Measurements from ENCODE around the gene FAAP100.
"Not testable (repeated sequence)": the region's sequence is repeated elsewhere in the genome, so short reads cannot be mapped to it uniquely, and the experiment has no call there.

The FAAP100 gene

GRCh38 chr17:81552244-81553017 is at the start of gene FAAP100:
Gene FAAP100 (minus strand): TSS chr17:81552353. CDS start chr17:81552330, 23 bp downstream.
- in situ Hi-C loops (cut with MboI; ENCODE audit: low pct_unique_long_range_greater_than_20kb, low sequenced_read_pairs), result no loop called here

GRCh38 chr17:81601525-81602120 is 49.5 kb upstream of the FAAP100 start:
- DNase-seq, result peak; percentile 79
- in situ Hi-C loops (cut with MboI; ENCODE audit: low pct_unique_long_range_greater_than_20kb, low sequenced_read_pairs), result no loop called here

More at GRCh38 chr17:81552244-81553017, at the start of gene FAAP100:
- peak; percentile 86 for DNase-seq

GRCh38 chr17:81599719-81600486 is 47.8 kb upstream of the FAAP100 start:
- in situ Hi-C loops (cut with MboI; ENCODE audit: low pct_unique_long_range_greater_than_20kb, low sequenced_read_pairs), result no loop called here
- no peak for DNase-seq

GRCh38 chr17:81593105-81593871 is 41.1 kb upstream of the FAAP100 start:
- DNase-seq, result no peak
- in situ Hi-C loops (cut with MboI; ENCODE audit: low pct_unique_long_range_greater_than_20kb, low sequenced_read_pairs), result no loop called here

DNA sequence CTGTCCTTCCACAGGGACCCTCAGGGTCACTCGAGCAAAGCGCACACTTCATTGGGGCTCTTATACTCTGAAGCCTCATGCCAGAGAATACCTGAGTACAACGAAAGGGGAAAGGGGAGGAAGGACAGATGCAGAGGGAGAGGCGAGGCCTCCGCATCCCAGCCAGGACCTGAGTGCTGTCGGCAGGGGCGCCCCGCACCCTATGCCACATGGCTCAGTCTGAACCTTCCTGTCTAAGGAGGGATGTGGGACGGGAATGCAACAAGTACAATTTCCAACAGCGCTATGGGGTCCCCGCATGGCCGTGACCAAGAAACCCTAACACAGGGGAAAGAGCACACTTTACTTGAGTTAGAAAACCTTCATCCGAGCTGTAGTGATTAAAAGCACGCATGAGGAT is 39.8 kb upstream of the FAAP100 start:
- in situ Hi-C loops (cut with MboI; ENCODE audit: low pct_unique_long_range_greater_than_20kb, low sequenced_read_pairs), result no loop called here
- DNase-seq, result no peak

GRCh38 chr17:81590121-81590520 is 38.0 kb upstream of the FAAP100 start:
- in situ Hi-C loops (cut with MboI; ENCODE audit: low pct_unique_long_range_greater_than_20kb, low sequenced_read_pairs), result no loop called here
- no peak for DNase-seq

DNA sequence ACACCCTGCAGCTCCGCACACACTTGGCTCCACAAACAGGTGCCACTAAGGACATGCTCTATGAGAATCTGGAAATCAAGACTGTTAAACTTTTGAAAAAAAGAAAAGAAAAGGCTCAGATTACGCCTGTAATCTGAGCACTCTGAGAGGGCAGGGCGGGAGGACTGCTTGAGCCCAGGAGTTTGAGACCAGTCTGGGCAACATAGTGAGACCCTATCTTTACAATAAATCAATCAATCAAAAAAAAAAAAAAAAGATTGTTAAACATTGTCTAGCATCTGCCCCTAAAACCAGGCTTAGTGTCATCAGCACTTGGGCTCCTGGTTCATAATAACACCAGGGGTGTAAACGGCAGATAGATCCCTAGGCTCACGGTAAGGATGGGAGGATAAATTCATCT is 37.5 kb upstream of the FAAP100 start:
- DNase-seq, result no peak
- in situ Hi-C loops (cut with MboI; ENCODE audit: low pct_unique_long_range_greater_than_20kb, low sequenced_read_pairs), result no loop called here

DNA sequence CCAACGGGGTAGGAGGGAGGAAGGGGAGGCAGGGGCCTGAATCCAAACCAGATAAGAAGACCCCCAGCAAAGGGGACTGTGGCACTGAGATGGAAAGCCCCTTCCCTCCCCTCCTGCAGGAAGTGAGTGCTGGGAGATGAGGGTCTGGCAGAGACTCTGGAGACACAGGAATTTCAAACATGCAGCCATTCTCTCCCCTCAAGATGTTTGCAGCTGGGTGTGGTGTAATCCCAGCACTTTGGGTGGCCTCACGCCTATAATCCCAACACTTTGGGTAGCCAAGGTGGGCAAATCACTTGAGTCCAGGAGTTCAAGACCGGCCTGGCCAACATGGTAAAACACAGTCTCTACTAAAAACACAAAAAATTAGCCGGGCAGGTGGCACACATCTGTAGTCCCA is 33.9 kb upstream of the FAAP100 start:
- DNase-seq, result no peak
- in situ Hi-C loops (cut with MboI; ENCODE audit: low pct_unique_long_range_greater_than_20kb, low sequenced_read_pairs), result no loop called here

DNA sequence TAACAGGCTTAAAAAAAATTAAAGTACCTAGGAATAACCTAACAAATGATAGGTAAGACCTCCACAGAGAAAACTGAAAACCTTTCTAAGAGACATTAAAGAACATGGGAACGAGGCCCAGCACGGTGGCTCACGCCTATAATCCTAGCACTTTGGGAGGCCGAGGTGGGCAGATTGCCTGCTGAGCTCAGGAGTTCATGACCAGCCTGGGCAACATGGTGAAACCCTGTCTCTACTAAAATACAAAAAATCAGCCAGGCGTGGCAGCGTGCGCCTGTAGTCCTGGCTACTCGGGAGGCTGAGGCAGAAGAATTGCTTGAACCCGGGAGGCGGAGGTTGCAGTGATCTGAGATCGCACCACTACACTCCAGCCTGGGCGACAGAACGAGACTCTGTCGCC is 32.6 kb upstream of the FAAP100 start:
- in situ Hi-C loops (cut with MboI; ENCODE audit: low pct_unique_long_range_greater_than_20kb, low sequenced_read_pairs), result not testable (repeated sequence)

GRCh38 chr17:81583589-81584342 is 31.6 kb upstream of the FAAP100 start:
- DNase-seq, result no peak

More for the DNA sequence above, 32.6 kb upstream of the FAAP100 start:
- DNase-seq, result not testable (repeated sequence)

DNA sequence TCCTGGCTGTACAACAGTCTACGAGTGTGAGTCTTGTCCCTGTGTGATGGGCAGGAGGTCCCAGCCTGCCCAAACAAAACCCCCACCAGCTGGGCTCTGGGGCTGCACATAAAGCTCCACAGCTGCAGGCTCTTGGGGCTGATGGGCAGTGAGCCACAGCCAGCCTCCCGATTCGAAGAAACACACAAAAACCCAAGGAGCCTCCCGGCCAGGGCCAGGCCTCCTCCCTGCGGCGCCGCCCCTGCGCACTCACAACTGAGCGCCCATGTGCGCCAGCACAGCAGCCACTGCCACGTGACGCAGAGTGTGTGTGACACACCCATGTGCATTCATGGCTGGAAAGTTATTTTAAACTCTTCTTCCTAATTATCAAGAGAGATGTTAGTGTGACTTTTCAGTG is 30.6 kb upstream of the FAAP100 start:
- in situ Hi-C loops (cut with MboI; ENCODE audit: low pct_unique_long_range_greater_than_20kb, low sequenced_read_pairs), result no loop called here
- DNase-seq, result no peak

More at GRCh38 chr17:81583589-81584342, 31.6 kb upstream of the FAAP100 start:
- in situ Hi-C loops (cut with MboI; ENCODE audit: low pct_unique_long_range_greater_than_20kb, low sequenced_read_pairs), result no loop called here

- in situ Hi-C loops (cut with MboI; ENCODE audit: low pct_unique_long_range_greater_than_20kb, low sequenced_read_pairs), result no loop called here
- DNase-seq, result no peak
Observed at GRCh38 chr17:81582341-81582740, 30.2 kb upstream of the FAAP100 start.

DNA sequence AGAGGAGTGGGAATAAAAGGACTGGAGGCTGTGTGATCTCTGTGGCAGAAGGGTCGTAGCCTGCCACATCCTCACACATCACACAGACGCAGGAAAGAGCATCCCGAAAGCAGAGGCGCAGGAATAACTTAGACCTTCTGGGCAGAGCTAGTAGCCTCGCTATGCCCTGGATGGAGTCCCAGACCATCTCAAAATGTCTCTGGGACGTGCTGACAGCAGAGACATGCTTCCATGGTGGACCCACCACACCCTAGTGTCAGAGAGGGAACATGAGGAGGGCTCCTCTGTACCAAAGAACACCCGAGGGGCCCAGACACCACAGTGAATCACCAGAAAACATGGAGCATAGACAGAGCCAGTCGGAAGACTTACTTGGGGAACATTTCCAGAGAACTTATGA is 29.6 kb upstream of the FAAP100 start:
- in situ Hi-C loops (cut with MboI; ENCODE audit: low pct_unique_long_range_greater_than_20kb, low sequenced_read_pairs), result no loop called here
- DNase-seq, result no peak

DNA sequence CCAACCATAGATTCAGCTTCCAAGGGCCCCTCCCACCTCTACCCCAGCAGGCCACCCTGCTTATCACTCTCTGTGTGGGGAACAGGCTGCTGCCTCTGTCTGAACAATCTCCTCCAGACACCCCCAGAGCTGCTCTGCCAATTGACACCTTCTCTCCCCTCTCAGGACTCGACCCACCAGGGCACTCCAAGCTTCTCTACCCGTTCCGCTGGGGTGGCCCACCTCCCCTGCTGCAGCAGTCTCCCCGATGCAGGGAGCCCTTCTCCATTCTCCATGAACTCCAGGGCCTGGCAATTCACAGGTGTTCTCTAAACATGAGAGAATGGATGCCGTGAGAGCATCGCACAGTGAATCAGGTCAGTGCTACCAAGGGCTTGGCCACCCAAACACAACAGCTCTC is 28.3 kb upstream of the FAAP100 start:
- in situ Hi-C loops (cut with MboI; ENCODE audit: low pct_unique_long_range_greater_than_20kb, low sequenced_read_pairs), result no loop called here
- no peak for DNase-seq

DNA sequence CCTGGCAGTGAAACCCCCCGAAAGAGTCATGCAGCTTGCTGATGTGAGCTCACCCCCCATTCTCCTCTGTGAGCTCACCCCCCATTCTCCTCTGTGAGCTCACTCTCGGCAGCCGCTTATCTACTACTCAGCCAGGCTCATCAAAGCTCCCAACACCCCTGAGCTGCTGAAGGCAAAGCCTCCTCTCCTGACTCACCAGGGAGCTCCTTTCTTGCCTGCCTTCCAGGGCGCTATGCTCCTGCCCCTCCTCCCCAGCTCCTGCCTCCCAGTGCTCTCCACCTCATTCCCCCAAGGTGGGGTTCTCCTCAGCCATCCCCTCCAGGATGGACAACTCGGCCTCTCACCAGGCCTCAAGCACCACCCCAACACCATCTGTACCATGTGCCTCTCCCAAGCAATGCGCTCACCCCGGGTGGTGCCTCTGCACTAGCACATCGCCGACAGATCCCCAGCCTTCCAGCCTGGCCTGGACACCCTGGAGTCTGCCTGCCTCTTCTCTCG is 27.7 kb upstream of the FAAP100 start:
- DNase-seq, result no peak
- in situ Hi-C loops (cut with MboI; ENCODE audit: low pct_unique_long_range_greater_than_20kb, low sequenced_read_pairs), result no loop called here

- in situ Hi-C loops (cut with MboI; ENCODE audit: low pct_unique_long_range_greater_than_20kb, low sequenced_read_pairs), result no loop called here
- no peak for DNase-seq
Observed at GRCh38 chr17:81579298-81579697, 27.1 kb upstream of the FAAP100 start.

DNA sequence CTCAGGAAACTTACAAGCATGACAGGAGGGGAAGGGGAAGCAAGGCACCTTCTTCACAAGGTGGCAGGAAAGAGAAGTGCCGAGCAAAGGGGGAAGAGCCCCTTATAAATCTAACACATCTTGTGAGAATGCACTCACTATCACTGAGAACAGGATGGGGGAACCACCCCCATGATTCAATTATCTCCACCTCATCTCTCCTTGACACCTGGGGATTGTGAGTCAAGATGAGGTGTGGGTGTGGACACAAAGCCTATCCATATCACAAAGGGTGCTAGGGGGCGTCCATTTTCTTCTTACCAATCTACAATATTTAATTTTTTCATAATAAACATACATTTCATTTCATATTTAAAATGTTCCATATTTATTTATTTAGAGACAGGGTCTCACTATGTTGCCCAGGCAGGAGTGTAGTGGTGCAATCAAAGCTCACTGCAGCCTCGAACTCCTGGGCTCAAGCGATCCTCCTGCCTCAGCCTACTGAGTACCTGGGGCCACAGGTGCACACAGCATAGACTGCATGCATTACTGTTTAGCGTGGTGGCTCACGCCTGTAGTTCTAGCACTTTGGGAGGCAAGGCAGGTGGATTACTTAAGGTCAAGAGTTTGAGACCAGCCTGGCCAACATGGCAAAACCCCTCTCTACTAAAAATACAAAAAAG is 26.5 kb upstream of the FAAP100 start:
- DNase-seq, result peak; percentile 14
- in situ Hi-C loops (cut with MboI; ENCODE audit: low pct_unique_long_range_greater_than_20kb, low sequenced_read_pairs), result no loop called here

GRCh38 chr17:81578038-81578441 is 25.9 kb upstream of the FAAP100 start:
- DNase-seq, result no peak
- in situ Hi-C loops (cut with MboI; ENCODE audit: low pct_unique_long_range_greater_than_20kb, low sequenced_read_pairs), result no loop called here
